ENCODE measurements around the gene RNF13.

- TF ChIP-seq CTCF (IDR thresholded peaks at IDR 0.05; ENCODE audit: extremely low read depth in 1 of 2, insufficient read depth in 1 of 2, low read depth in 1 of 2, low read length in 2 of 2) (no peak), EZH2 (IDR thresholded peaks at IDR 0.05; ENCODE audit: borderline replicate concordance, low read depth, low read length, severe bottlenecking) (no peak), POLR2AphosphoS5 (IDR thresholded peaks at IDR 0.05; ENCODE audit: insufficient read depth, low read depth, low read length) (no peak)
Measured at GRCh38 chr3:149767720-149768119, 45.3 kb upstream of the RNF13 start.

All from endothelial cell of umbilical vein (primary cell).